K562 (cell line): ENCODE results near the gene TPD52L1. TPM values are rescaled to one million over a fixed set of nuclear protein-coding genes. Genes with fewer than 3 reads are reported as not detected.
A peak's percentile ranks its signal among the peaks of the same experiment; 100 is the strongest.

Experiments
- ATAC-seq: fragments of 200-7000 bp; cut with Tn5 transposase; 3 replicates; pipeline ENCODE4 v1.9.1; 2020; ENCODE audit warnings: moderate library complexity
- BruUV-seq: library from RNA; stranded (reverse); fragments of 400-500 nt; replicated peaks from 2 replicates; lab custom pipeline; 2021; lab: Mats Ljungman, UMichigan
- CTCF ChIA-PET: fragments of 300-600 bp; formaldehyde crosslinking; extraction: SDS; loops from one replicate; lab custom pipeline; 2021; ENCODE audit warnings: low intra/inter-chr PET ratio; lab: Yijun Ruan, JAX
- POLR2A ChIA-PET: fragments of 300-600, 350-650 bp; sonication (Branson Sonifier 250); formaldehyde crosslinking; extraction: SDS; loops from one replicate; lab custom pipeline; 2021; ENCODE audit warnings: antibody characterized with exemption, inconsistent platforms; lab: Yijun Ruan, JAX
- DNase-seq, 4 experiments: peaks; one replicate each; pipeline versions ENCODE4 v3.0.0 to v3.0.0-alpha.2; 2011 to 2018; ENCODE audit warnings: low spot score in 3 of 4, mixed read lengths in 3 of 4; ENCODE audit errors: extremely low read depth in 1 of 4
- FAIRE-seq: peaks from 2 replicates; lab custom pipeline; 2011; peaks lifted over from hg19 to GRCh38; lab: Jason Lieb, UNC
- H2AFZ ChIP-seq: 2 replicates; pipeline ENCODE4 v1.6.0; 2011; ENCODE audit warnings: low read depth, low read length, control low read depth, inconsistent platforms
- H3K27ac ChIP-seq: fragments of 200-600 bp; 3 replicates; pipeline ENCODE4 v1.8.0; 2011; ENCODE audit warnings: low read depth, mild to moderate bottlenecking, control low read depth, inconsistent platforms, low read length, moderate library complexity, mixed read lengths; ENCODE audit errors: extremely low read depth
- H3K27me3 ChIP-seq, 2 experiments: fragments of 300-600 bp in 1 of 2; 2 replicates in 1 of 2; 3 replicates in 1 of 2; pipeline versions ENCODE4 v1.6.0 to v1.8.0; 2011; ENCODE audit warnings: inconsistent platforms in 2 of 2, low read length in 2 of 2, mild to moderate bottlenecking in 1 of 2, mixed read lengths in 1 of 2, moderate library complexity in 1 of 2; ENCODE audit not compliant: control insufficient read depth in 2 of 2, insufficient read depth in 2 of 2
- H3K36me3 ChIP-seq: fragments of 300-600 bp; 3 replicates; pipeline ENCODE4 v1.8.0; 2011; ENCODE audit warnings: mild to moderate bottlenecking, low read length, inconsistent platforms; ENCODE audit not compliant: control insufficient read depth, insufficient read depth
- H3K4me1 ChIP-seq, 2 experiments: fragments of 200-600 bp in 1 of 2; replicated peaks in 1 of 2; 2 replicates in 1 of 2; 3 replicates in 1 of 2; pipeline versions ENCODE4 v1.5.1 to v1.8.0; 2011; ENCODE audit warnings: inconsistent platforms in 2 of 2, low read length in 2 of 2, mild to moderate bottlenecking in 1 of 2, mixed read lengths in 1 of 2, moderate library complexity in 1 of 2; ENCODE audit not compliant: control insufficient read depth in 2 of 2, insufficient read depth in 2 of 2
- H3K4me2 ChIP-seq: 2 replicates; pipeline ENCODE4 v1.6.1; 2011; ENCODE audit warnings: low read length, control low read depth, inconsistent platforms, mixed read lengths; ENCODE audit not compliant: insufficient read depth
- H3K4me3 ChIP-seq: fragments of 200-600 bp; sonication (generic), shearing (Covaris generic); 2 replicates; pipeline ENCODE4 v1.5.1; 2016; ENCODE audit warnings: control low read depth, inconsistent platforms
- H3K79me2 ChIP-seq: fragments of 200-600 bp; 3 replicates; pipeline ENCODE4 v1.8.0; 2011; ENCODE audit warnings: low read length, inconsistent platforms; ENCODE audit not compliant: control insufficient read depth, insufficient read depth
- H3K9ac ChIP-seq, 2 experiments: 2 replicates each; pipeline versions ENCODE4 v1.6.0 to v1.6.1; 2011; ENCODE audit warnings: low read depth in 2 of 2, low read length in 2 of 2, control low read depth in 1 of 2, inconsistent platforms in 1 of 2, mild to moderate bottlenecking in 1 of 2, mixed read lengths in 1 of 2; ENCODE audit not compliant: insufficient read depth in 1 of 2
- H3K9me1 ChIP-seq: one replicate; pipeline ENCODE4 v1.6.0; 2011; ENCODE audit warnings: inconsistent platforms, mild to moderate bottlenecking, low read length, moderate library complexity; ENCODE audit not compliant: control insufficient read depth, insufficient read depth
- H3K9me3 ChIP-seq: replicated peaks from 2 replicates; pipeline ENCODE4 v1.5.1; 2011; ENCODE audit warnings: low read depth, low read length, inconsistent platforms; ENCODE audit not compliant: control insufficient read depth, insufficient read depth
- H4K20me1 ChIP-seq: replicated peaks from 2 replicates; pipeline ENCODE4 v1.6.1; 2011; ENCODE audit warnings: low read length, inconsistent platforms, mixed read lengths; ENCODE audit not compliant: control insufficient read depth, insufficient read depth
- ELF2 ChIP-seq: fragments of 250-450 bp; sonication (Bioruptor Pico); IDR thresholded peaks from 2 replicates; pipeline ENCODE4 v1.5.0; 2021; ENCODE audit warnings: mild to moderate bottlenecking
- FOXP4 ChIP-seq: sonication (generic); formaldehyde crosslinking; IDR thresholded peaks from 2 replicates; pipeline ENCODE4 v1.8.0; 2022; ENCODE audit warnings: mild to moderate bottlenecking, missing genetic modification reagents, borderline replicate concordance
- HIVEP1 ChIP-seq: fragments of 250-450 bp; sonication (Bioruptor Pico); IDR thresholded peaks from 2 replicates; pipeline ENCODE4 v1.4.0; 2020; ENCODE audit warnings: mild to moderate bottlenecking
- NFIC ChIP-seq: fragments of 450-650 bp; IDR thresholded peaks from 2 replicates; pipeline ENCODE4 v1.6.1; 2017; ENCODE audit warnings: mild to moderate bottlenecking, inconsistent platforms
- TFE3 ChIP-seq: fragments of 450-650 bp; formaldehyde crosslinking; IDR thresholded peaks from 2 replicates; pipeline ENCODE4 v1.4.0; 2020; ENCODE audit warnings: mild to moderate bottlenecking, mixed read lengths
- ZNF23 ChIP-seq: fragments of 250-450 bp; sonication (Bioruptor Pico); IDR thresholded peaks from 2 replicates; pipeline ENCODE4 v1.4.0; 2020; ENCODE audit warnings: mild to moderate bottlenecking
- WGBS: fragments of 100-300 bp; shearing (Covaris generic); methylation state at CpG from one replicate; pipeline ENCODE4 v1.1.6; 2016; ENCODE audit warnings: low coverage, mixed read lengths; ENCODE audit not compliant: insufficient coverage; ENCODE audit errors: missing lambda C conversion rate; 5-methylcytosine and 5-hydroxymethylcytosine counted together
- in situ Hi-C: fragments of 300-500 bp; cut with MboI; formaldehyde crosslinking; loops from 4 replicates; pipeline ENCODE4 v1.15.0; 2018; ENCODE audit warnings: inconsistent platforms, mixed read lengths
- intact Hi-C: fragments of 100-400 bp; cut with micrococcal nuclease; formaldehyde crosslinking; loops from 2 replicates; pipeline ENCODE4 v1.14.2; 2022
- polyA plus RNA-seq, 8 experiments: library from polyadenylated mRNA; depleted of rRNA in 4 of 8; stranded (reverse) in 5 of 8; unstranded in 3 of 8; fragments of >200 nt; fragmentation: Nextera tagmentation in 2 of 8; fragmentation: Illumina TruSeq in 1 of 8; extraction: Ambion mirVana in 2 of 8; extraction: Trizol in 1 of 8; gene quantifications; 2 replicates each; pipeline versions ENCODE4 v1.2.1 to v1.2.3, GENCODE V29; 2011 to 2014; ENCODE audit warnings: inconsistent platforms in 1 of 8, missing spikeins in 1 of 8
- total RNA-seq, 7 experiments: library from RNA; depleted of rRNA in 6 of 7; stranded (reverse); fragments of >200 nt in 6 of 7; fragmentation: Illumina TruSeq in 2 of 7; extraction: Trizol in 2 of 7; gene quantifications; 2 replicates each; pipeline versions ENCODE4 v1.2.1 to v1.2.3, GENCODE V29; 2011 to 2021; ENCODE audit warnings: low replicate concordance in 1 of 7

The TPD52L1 gene
- total and polyA plus RNA-seq, 9 of the 15 experiments (the other 6 are each of a cell fraction or from before 2014, with no cell fraction given): 12.9 to 149 (median 75.7) TPM

- no peaks in the 10 kb centered on the region for H3K36me3 ChIP-seq
- ChIA-PET POLR2A (interaction anchor here (0.7 to 1.2 kb wide), 5 partner anchors 10 to 220 kb away, joined by 3 to 5 read pairs (median 4); no protein-coding TSS in a partner anchor), CTCF (no interaction called here)
- no peaks in the 10 kb centered on the region for H3K9me1 ChIP-seq
- no peak for ATAC-seq
- H3K27ac ChIP-seq: no peak overlapping the region
- H3K4me2 ChIP-seq: no peak overlapping the region
- H3K4me1 ChIP-seq: peaks cover 12 to 37% of the 10 kb centered on the region in 2 experiments
- peaks cover 6% of the 10 kb centered on the region for H3K79me2 ChIP-seq
- FAIRE-seq: no peak
- H3K9ac ChIP-seq: no peak overlapping the region
- intact Hi-C loops: no loop called here
- DNase-seq: no peak
- TF ChIP-seq ELF2 (CRISPR knock-in tag) (0 out of 2 replicates have a peak, but pooled peaks have one; percentile 10), TFE3 (CRISPR knock-in tag) (0 out of 2 replicates have a peak, but pooled peaks have one; percentile 5), HIVEP1 (no peak), FOXP4 (CRISPR knock-in tag) (no peak), NFIC (peak; percentile 46; the same call in 1 of the 2 replicates), ZNF23 (CRISPR knock-in tag) (no peak)
- H3K9me3 ChIP-seq: no peaks in the 10 kb centered on the region
- 91% methylated on average over 6 of the region's 6 CpGs for WGBS
- H3K27me3 ChIP-seq: no peaks in the 10 kb centered on the region
- no peak overlapping the region for H3K4me3 ChIP-seq
- BruUV-seq: no TSS peak
- H4K20me1 ChIP-seq: no peaks in the 10 kb centered on the region
- in situ Hi-C loops: no loop called here
- H2AFZ ChIP-seq: no peak overlapping the region
Measured at GRCh38 chr6:125198398-125198937, 44.9 kb downstream of the TPD52L1 start.
